HG03460 (cell line): ENCODE data around the gene SHROOM2.

Experiments
- ATAC-seq: cut with Tn5 transposase; IDR thresholded peaks from one replicate; pipeline ENCODE4 v1.9.1; 2021; ENCODE audit not compliant: unreplicated experiment

The SHROOM2 gene

DNA sequence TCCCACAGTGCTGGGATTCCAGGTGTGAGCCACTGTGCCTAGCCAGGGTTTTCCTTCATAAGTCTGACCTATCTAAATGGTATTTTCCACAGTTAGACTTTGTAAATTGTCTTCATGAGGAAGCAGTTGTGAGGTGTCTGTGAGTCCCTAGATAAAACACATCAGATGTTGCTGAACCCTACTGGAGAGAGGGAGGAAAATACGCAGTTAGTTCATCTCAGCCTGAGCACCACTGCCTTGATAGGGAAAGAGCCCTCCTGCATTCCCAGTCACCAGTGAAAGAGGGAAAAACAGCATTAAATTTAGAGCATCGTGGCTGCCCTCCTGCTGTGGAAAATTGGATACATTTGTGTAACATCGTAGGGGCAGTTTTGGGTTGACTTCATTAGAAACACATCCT lies 149.2 kb downstream of the SHROOM2 start:
- no peak for ATAC-seq

GRCh38 chrX:9937761-9938160 lies 151.5 kb downstream of the SHROOM2 start:
- ATAC-seq: no peak

DNA sequence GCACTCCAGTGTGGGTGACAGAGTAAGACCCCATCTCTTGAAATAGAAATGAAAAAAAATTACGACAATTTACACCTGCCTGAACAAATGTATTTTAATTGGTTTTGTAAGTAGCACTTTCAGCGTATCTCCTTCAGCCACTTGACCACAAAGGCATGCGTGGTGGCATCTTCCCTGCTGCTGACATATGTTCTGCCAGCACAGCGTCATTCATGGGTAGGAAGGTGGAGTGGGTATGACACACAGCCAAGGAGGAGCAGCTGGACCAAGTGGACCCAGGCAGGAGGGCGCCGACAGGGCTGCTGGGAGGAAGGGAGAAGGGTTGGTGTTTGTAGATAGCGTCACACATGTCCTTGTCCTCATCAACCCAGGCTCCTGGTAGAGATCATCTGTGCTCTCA lies 152.3 kb downstream of the SHROOM2 start:
- no peak for ATAC-seq

DNA sequence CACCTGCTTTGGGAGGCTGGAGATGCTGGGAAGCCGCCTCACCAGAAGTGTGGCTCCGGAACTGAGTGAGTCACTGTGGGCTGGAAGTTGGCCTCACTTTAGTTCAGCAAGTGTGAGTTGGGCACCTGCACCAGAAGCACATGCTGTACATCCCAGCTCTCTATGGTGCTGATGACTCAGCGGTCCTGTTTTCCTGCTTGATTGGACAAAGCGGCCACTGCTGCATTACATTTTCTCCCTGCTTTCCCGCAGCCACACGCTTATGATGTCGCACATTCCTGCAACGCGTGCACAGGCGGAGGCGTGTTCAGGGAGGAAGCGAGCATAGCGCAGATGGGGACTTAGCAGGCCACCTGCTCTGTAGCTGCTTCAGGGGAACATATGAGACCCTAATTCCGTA lies 154.2 kb downstream of the SHROOM2 start:
- ATAC-seq: no peak

- ATAC-seq: peak; percentile 96
These were observed 155.9 kb downstream of the SHROOM2 start for GRCh38 chrX:9942086-9942485.

DNA sequence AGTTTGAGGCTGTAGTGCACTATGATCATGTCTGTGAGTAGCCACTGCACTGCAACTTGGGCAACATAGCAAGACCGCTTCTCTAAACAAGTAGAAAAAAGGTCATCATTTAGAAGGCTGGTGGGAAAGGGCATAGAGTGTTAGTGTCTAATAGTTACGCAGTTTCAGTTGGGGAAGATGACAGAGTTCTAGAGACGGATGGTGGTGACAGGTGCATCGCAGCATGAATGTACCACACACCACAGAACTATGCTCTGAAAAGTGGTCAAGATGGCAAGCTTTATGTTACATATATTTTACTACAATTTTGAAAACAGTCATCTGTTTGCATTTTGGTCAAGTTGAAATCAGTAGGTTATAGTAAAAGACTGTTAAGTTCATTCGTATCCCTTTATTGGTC lies 157.2 kb downstream of the SHROOM2 start:
- ATAC-seq: no peak

DNA sequence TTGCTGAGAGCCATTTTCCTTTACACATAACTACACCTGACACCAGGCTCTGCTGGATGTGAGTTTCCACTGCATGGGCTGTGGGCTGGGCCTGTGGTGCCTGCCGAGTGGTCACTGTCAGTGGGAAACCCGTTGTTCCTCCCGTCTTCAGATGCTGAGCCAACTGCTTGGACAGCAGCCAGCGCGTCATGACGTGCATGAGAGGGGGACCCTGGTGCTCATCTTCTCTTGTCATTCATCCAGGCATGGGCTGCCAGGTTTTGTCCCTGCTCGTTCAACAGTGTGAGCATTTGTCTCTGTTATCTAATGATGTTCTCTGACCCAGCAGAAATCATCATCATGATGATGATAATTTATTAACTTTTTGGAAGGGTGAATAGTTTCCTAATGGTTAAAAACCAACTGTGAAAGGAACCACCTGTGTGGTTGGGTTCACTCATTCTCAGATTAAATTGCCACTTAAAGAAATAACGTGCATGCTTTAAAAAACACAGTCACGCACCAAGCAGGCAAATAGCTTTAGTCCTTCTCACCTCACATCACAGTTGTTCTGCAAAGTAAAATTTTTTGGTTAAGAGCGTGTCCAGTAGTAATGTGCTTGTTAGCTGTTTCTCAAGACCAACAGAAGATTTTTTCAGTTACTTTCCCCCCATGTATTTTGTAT lies 161.0 kb downstream of the SHROOM2 start:
- no peak for ATAC-seq

- no peak for ATAC-seq
These were observed 162.2 kb downstream of the SHROOM2 start for GRCh38 chrX:9948406-9948805.

- ATAC-seq: no peak
These were observed 166.1 kb downstream of the SHROOM2 start for GRCh38 chrX:9952300-9952699.

GRCh38 chrX:9953396-9953795 lies 167.2 kb downstream of the SHROOM2 start:
- ATAC-seq: no peak

- ATAC-seq: no peak
These were observed 169.3 kb downstream of the SHROOM2 start for GRCh38 chrX:9955506-9955905.

DNA sequence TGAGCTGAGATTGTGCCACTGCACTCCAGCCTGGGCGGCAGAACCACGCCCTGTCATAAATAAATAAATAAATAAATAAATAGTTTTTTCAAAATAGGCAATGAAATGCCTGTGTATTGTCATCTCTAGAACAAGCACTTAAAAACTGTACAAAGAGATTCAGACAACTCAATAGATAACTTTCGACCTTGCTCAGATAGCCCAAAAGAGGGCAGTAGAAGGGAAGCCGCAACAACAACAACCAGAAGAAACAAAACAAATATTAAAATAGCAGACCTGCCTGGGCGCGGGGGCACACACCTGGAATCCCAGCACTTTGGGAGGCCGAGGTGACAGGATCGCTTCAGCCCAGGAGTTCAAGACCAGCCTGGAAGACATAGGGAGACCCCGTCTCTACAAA lies 171.5 kb downstream of the SHROOM2 start:
- ATAC-seq: no peak

DNA sequence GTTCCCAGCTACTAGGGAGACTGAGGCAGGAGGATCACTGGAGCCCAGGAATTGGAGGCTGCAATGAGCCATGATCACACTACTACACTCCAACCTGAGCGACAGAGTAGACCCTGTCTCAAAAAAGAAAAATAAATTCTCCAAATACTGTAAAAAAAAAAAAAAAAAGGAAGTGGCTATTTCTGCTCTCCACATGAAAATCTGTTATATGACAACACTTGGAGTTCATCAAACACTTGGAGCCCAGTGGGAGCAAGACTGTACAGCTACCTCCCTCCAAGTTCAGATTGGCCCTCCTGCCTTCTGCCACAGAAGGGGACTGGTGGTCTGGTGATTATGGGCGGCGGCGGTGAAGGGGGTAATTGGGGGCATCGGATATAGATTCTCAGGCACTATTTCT lies 172.0 kb downstream of the SHROOM2 start:
- ATAC-seq: no peak

DNA sequence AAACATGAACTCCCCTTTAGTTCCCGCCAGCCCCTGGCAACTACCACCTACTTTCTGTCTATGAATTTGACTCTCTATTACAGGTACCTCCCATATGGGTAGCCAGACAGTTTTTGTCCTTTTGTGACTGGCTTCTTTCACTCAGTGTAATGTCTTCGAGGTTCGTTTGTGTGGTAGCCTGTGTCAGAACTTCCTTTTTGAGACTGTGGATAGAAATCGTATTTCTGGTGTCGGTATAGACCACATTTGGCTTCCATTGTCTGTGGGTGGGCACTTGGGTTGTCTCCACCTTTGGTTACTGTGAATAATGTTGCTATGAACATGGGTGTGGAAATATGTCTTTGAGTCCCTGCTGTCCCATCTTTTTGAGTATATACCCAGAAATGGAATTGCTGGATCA lies 175.5 kb downstream of the SHROOM2 start:
- ATAC-seq: no peak

DNA sequence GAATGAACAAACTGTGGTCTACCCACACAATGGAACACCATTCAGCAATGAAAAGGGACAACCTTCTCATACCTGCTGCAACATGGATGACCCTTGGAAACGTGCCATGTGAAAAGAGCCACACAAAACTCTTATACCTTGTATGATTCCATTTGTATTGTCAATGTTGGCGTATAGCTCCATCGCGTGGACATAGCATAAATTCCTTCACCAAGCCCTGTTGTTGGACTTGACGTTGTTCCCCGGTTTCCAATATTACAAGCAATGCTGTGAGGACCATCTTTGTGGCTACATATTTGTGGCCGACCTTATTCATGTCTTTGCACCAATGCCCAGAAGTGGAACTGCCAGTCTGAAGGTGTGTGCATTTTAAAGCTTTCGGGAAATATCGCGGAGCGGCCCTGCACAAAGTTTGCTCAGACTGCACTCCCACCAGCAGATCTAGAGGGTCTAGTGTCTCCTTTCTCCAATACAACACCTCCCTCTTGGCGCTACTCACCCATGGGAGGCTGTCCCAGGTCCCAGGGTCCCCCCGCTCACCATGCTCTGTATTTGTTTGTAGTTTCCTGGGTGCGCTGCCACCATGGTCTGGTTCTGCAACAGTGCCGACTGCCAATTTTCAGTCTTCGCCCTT lies 180.7 kb downstream of the SHROOM2 start, which contains the start of gene CLDN34:
TSS of gene CLDN34 (plus strand) at position 584 of the 634 bp plus-strand sequence. CDS start at position 584, 0 bp downstream.
- ATAC-seq: no peak

GRCh38 chrX:9977635-9978034 lies 191.4 kb downstream of the SHROOM2 start:
- ATAC-seq: no peak

- ATAC-seq: no peak
These were observed 194.2 kb downstream of the SHROOM2 start for GRCh38 chrX:9980401-9980800.

DNA sequence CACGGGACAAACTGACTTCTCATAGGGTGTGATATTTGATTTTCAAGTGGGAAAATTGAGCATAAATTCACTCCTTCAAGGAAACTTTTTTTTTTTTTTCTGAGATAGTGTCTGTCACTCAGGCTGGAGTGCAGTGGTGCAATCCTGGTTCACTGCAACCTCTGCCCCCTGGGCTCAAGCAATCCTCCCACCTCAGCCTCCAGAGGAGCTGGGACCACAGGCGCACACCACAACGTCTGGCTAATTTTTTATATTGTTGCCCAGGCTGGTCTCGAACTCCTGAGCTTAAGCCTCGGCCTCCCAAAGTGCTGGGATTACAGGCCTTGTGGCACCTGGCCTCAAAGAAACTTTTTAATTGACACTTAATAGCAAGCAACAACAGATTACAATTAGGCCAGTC lies 194.7 kb downstream of the SHROOM2 start:
- ATAC-seq: no peak

- ATAC-seq: no peak
These were observed 197.2 kb downstream of the SHROOM2 start for GRCh38 chrX:9983441-9983840.

GRCh38 chrX:9983846-9984245 lies 197.6 kb downstream of the SHROOM2 start:
- no peak for ATAC-seq

DNA sequence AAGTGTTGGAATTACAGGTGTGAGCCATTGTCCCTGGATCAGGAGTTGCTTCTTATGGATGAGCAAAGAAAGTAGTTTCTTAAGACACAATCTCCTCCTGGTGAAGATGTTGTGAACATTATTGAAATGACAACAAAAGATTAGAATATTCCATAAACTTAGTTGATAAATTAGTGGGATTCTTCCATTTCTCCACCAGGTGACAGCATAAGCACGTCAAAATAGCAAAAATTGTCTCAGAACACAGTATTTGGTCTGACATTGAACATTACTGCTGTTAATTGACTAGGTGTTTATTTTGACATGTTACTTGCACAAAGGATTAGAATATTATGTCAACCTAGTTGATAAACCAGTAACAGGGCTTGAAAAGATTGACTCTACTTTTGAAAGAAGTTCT lies 202.5 kb downstream of the SHROOM2 start:
- ATAC-seq: no peak

- ATAC-seq: no peak
These were observed 205.8 kb downstream of the SHROOM2 start for GRCh38 chrX:9992061-9992460.

DNA sequence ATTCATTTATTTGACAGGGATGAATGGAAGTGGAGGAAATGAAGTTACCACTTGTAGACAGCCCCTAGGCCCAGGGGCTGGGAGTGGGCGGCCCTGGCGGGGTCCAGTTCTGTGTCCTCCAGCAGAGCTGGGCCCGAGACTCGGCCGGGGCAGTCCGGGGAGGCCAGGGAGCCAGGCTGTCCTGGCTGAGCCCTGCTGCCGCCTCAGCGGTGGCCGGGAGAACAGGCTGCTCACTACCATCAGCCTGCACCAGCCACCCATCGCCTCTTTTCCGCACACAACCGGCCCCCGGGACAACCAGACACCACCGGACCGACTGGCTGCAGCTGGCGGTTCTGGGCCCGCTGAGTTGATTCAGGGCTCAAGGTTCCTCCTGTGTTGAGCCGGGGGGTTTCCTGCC lies 206.5 kb downstream of the SHROOM2 start:
- no peak for ATAC-seq
